ENCODE measurements around the gene AQP12B.
A peak's percentile ranks its signal among the peaks of the same experiment; 100 is the strongest.

AQP12B gene

GRCh38 chr2:240646176-240646899 lies 36.3 kb downstream of the AQP12B start:
- DNase-seq = peak; percentile 8

GRCh38 chr2:240645801-240646175 lies 36.9 kb downstream of the AQP12B start:
- DNase-seq = no peak

GRCh38 chr2:240645346-240645745 lies 37.3 kb downstream of the AQP12B start:
- no peak for DNase-seq

GRCh38 chr2:240644859-240645301 lies 37.8 kb downstream of the AQP12B start:
- no peak for DNase-seq

GRCh38 chr2:240644171-240644651 lies 38.5 kb downstream of the AQP12B start:
- DNase-seq = no peak

GRCh38 chr2:240643811-240644150 lies 38.9 kb downstream of the AQP12B start:
- DNase-seq = no peak

- DNase-seq = no peak
Observed at GRCh38 chr2:240643093-240643810, 39.4 kb downstream of the AQP12B start.

GRCh38 chr2:240642806-240643092 lies 39.9 kb downstream of the AQP12B start:
- no peak for DNase-seq

GRCh38 chr2:240642061-240642805 lies 40.5 kb downstream of the AQP12B start:
- DNase-seq = no peak

GRCh38 chr2:240640939-240641338 lies 41.7 kb downstream of the AQP12B start:
- DNase-seq = no peak

- DNase-seq = no peak
Observed at GRCh38 chr2:240639566-240639965, 43.1 kb downstream of the AQP12B start.

GRCh38 chr2:240638512-240639160 lies 44.0 kb downstream of the AQP12B start:
- DNase-seq = no peak

- no peak for DNase-seq
Observed at GRCh38 chr2:240637901-240638345, 44.8 kb downstream of the AQP12B start.

- no peak for DNase-seq
Observed at GRCh38 chr2:240637116-240637900, 45.4 kb downstream of the AQP12B start.

GRCh38 chr2:240636563-240637115 lies 46.0 kb downstream of the AQP12B start:
- no peak for DNase-seq

GRCh38 chr2:240635998-240636547 lies 46.6 kb downstream of the AQP12B start:
- no peak for DNase-seq

GRCh38 chr2:240635121-240635997 lies 47.3 kb downstream of the AQP12B start:
- no peak for DNase-seq

- no peak for DNase-seq
Observed at GRCh38 chr2:240632306-240632721, 50.4 kb downstream of the AQP12B start.

GRCh38 chr2:240631548-240632305 lies 51.0 kb downstream of the AQP12B start:
- no peak for DNase-seq
